OCI-LY1 (cell line): ENCODE data around the gene ADAMTS12.

Experiments
- EZH2 ChIP-seq: fragments of 200-600 bp; sonication (generic), shearing (Covaris generic); IDR thresholded peaks from 2 replicates; pipeline ENCODE4 v1.8.0; 2017; ENCODE audit warnings: borderline replicate concordance, mixed run types, mild to moderate bottlenecking, antibody characterized with exemption, low read length, moderate library complexity, mixed read lengths
- TF ChIP-seq, protein P1 (sequence below): fragments of 200-600 bp; sonication (generic), shearing (Covaris generic); IDR thresholded peaks from 2 replicates; pipeline ENCODE4 v1.5.1; 2017; ENCODE audit warnings: mild to moderate bottlenecking, antibody characterized with exemption, low read length, moderate library complexity, mixed read lengths

DNA sequence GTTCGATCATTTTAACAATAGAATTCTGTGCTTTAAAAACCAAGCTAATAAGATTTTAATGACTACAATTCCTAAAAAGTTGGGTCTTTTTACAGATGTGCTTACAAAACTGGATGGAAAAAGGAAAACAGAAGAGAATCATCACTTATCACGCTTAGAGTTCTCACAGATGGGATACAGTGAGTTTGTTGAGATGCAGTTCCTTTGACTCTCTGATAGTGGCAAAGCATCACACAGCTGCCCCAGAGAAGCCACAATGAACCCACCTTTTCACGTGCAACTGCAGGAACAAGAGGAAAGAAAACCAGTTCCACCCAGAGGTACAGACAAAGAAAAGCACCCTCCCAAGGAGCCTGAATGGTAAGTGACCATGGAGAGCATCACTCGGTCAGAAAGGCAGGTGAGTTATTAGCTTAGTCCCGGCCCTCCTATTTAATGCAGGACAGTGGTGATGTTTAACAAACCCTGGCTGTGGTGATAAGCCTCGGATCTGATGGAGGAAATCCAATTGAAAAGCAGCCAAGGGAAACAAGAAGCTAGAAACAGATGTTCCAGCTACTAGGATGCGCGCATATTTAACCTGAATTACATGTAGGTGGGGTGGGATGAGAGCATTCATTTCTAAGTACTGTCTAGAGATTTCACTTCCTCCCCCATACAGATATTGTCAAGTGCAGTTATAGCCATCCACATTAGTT, 283.3 kb downstream of the ADAMTS12 start:
- TF ChIP-seq, protein P1, sequence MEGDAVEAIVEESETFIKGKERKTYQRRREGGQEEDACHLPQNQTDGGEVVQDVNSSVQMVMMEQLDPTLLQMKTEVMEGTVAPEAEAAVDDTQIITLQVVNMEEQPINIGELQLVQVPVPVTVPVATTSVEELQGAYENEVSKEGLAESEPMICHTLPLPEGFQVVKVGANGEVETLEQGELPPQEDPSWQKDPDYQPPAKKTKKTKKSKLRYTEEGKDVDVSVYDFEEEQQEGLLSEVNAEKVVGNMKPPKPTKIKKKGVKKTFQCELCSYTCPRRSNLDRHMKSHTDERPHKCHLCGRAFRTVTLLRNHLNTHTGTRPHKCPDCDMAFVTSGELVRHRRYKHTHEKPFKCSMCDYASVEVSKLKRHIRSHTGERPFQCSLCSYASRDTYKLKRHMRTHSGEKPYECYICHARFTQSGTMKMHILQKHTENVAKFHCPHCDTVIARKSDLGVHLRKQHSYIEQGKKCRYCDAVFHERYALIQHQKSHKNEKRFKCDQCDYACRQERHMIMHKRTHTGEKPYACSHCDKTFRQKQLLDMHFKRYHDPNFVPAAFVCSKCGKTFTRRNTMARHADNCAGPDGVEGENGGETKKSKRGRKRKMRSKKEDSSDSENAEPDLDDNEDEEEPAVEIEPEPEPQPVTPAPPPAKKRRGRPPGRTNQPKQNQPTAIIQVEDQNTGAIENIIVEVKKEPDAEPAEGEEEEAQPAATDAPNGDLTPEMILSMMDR: no peak
- TF ChIP-seq EZH2: no peak
